Testis (tissue), 2 donors: ENCODE data around the gene BGLAP.

Experiments used
- CTCF ChIP-seq, 3 experiments: fragments of 450-650 bp in 2 of 3; fragments of 200-600 bp in 1 of 3; sonication (generic) in 1 of 3; IDR thresholded peaks; one replicate each; pipeline ENCODE4 v1.5.1; 2016 to 2019; ENCODE audit warnings: antibody characterized with exemption in 3 of 3, mild to moderate bottlenecking in 2 of 3, moderate library complexity in 1 of 3
- POLR2A ChIP-seq: fragments of 450-650 bp; IDR thresholded peaks from one replicate; pipeline ENCODE4 v1.6.1; 2017; ENCODE audit warnings: antibody characterized with exemption, mild to moderate bottlenecking, moderate library complexity

- TF ChIP-seq CTCF (IDR thresholded peaks at IDR 0.05) = no peak
- TF ChIP-seq POLR2A = no peak
These were observed 12.0 kb upstream of the BGLAP start for GRCh38 chr1:156229809-156230472.
